HL-60 (cell line): ENCODE results near the gene FARS2.

Experiments
- DNase-seq, 2 experiments: peaks; one replicate each; pipeline ENCODE4 v3.0.0-alpha.2; 2010 to 2020; ENCODE audit warnings: low read depth in 1 of 2, low spot score in 1 of 2
- H3K27ac ChIP-seq: fragments of 250-450 bp; sonication (Bioruptor Pico); replicated peaks from 2 replicates; pipeline ENCODE4 v1.5.1; 2020; ENCODE audit warnings: mild to moderate bottlenecking, moderate library complexity
- H3K27me3 ChIP-seq: fragments of 250-450 bp; sonication (Bioruptor Pico); 2 replicates; pipeline ENCODE4 v1.5.1; 2021; ENCODE audit warnings: mild to moderate bottlenecking, moderate library complexity; ENCODE audit not compliant: insufficient read depth, poor library complexity, severe bottlenecking
- H3K4me3 ChIP-seq: replicated peaks from 2 replicates; pipeline ENCODE4 v1.5.1; 2011; ENCODE audit warnings: mild to moderate bottlenecking, control low read depth, low read length; ENCODE audit not compliant: insufficient read depth
- GABPA ChIP-seq: IDR thresholded peaks from 2 replicates; pipeline ENCODE4 v1.6.1; 2012; ENCODE audit warnings: low read depth
- POLR2AphosphoS5 ChIP-seq: IDR thresholded peaks from 2 replicates; pipeline ENCODE4 v1.6.1; 2012; ENCODE audit warnings: low read depth
- SPI1 ChIP-seq: IDR thresholded peaks from 2 replicates; pipeline ENCODE4 v1.6.1; 2012; ENCODE audit warnings: low read depth, mild to moderate bottlenecking, borderline replicate concordance
- TF ChIP-seq, protein P1 (sequence below): IDR thresholded peaks from one replicate; pipeline ENCODE4 v1.5.1; 2011; ENCODE audit warnings: low read length, control low read depth, inconsistent platforms; ENCODE audit not compliant: insufficient read depth
- TF ChIP-seq, protein P2 (sequence below): IDR thresholded peaks from 2 replicates; pipeline ENCODE4 v1.6.1; 2012; ENCODE audit warnings: low read depth; ENCODE audit not compliant: insufficient replicate concordance

The FARS2 gene

DNA sequence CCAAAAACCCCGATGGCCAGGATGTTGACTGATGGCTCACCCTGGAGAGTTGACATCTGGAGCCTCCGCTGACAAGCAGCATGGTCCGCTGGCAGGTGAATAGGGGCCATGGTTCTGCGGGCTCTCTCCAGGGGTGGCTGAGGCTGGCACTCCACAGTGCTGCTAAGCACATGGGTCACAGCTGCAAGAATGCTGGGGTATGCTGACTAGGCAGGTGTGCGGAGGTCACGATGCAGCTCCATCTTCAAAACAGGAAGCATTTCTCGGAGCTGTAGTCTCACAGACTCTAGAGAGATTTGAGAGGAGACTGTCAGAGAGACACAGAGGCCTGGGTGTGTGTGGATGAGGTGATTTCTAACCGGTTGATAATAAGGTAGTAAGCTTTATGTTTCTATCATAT is 403.9 kb downstream of the FARS2 start:
- Histone ChIP-seq H3K27ac (no peak overlapping the region), H3K4me3 (no peak overlapping the region), H3K27me3 (no peaks in the 10 kb centered on the region)
- TF ChIP-seq SPI1 (no peak), POLR2AphosphoS5 (no peak), GABPA (no peak)
- TF ChIP-seq, protein P1, sequence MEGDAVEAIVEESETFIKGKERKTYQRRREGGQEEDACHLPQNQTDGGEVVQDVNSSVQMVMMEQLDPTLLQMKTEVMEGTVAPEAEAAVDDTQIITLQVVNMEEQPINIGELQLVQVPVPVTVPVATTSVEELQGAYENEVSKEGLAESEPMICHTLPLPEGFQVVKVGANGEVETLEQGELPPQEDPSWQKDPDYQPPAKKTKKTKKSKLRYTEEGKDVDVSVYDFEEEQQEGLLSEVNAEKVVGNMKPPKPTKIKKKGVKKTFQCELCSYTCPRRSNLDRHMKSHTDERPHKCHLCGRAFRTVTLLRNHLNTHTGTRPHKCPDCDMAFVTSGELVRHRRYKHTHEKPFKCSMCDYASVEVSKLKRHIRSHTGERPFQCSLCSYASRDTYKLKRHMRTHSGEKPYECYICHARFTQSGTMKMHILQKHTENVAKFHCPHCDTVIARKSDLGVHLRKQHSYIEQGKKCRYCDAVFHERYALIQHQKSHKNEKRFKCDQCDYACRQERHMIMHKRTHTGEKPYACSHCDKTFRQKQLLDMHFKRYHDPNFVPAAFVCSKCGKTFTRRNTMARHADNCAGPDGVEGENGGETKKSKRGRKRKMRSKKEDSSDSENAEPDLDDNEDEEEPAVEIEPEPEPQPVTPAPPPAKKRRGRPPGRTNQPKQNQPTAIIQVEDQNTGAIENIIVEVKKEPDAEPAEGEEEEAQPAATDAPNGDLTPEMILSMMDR: no peak
- TF ChIP-seq, protein P2, sequence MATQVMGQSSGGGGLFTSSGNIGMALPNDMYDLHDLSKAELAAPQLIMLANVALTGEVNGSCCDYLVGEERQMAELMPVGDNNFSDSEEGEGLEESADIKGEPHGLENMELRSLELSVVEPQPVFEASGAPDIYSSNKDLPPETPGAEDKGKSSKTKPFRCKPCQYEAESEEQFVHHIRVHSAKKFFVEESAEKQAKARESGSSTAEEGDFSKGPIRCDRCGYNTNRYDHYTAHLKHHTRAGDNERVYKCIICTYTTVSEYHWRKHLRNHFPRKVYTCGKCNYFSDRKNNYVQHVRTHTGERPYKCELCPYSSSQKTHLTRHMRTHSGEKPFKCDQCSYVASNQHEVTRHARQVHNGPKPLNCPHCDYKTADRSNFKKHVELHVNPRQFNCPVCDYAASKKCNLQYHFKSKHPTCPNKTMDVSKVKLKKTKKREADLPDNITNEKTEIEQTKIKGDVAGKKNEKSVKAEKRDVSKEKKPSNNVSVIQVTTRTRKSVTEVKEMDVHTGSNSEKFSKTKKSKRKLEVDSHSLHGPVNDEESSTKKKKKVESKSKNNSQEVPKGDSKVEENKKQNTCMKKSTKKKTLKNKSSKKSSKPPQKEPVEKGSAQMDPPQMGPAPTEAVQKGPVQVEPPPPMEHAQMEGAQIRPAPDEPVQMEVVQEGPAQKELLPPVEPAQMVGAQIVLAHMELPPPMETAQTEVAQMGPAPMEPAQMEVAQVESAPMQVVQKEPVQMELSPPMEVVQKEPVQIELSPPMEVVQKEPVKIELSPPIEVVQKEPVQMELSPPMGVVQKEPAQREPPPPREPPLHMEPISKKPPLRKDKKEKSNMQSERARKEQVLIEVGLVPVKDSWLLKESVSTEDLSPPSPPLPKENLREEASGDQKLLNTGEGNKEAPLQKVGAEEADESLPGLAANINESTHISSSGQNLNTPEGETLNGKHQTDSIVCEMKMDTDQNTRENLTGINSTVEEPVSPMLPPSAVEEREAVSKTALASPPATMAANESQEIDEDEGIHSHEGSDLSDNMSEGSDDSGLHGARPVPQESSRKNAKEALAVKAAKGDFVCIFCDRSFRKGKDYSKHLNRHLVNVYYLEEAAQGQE: no peak
- no peak for DNase-seq

DNA sequence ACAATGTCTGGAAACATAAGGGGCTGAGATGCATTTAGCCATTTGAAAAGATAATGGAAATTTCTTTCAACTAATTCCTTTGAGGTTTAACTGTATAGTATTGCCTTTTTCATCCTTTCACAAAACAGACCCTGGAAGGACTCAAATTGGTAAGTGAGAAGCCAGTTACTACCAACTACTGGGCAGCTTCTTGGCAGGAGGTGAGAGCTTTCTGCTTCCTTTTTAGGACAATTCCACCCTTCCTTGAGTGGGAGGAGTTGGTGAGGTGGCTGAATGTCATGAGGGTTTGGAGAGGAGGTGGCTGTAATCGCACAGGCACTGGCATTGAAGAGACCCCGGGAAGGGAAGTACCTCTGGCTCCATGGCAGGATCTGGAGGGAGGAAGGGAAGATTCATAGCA is 404.4 kb downstream of the FARS2 start:
- no peak overlapping the region for H3K27ac ChIP-seq
- TF ChIP-seq, protein P2: no peak
- TF ChIP-seq, protein P1: no peak
- TF ChIP-seq POLR2AphosphoS5: no peak
- no peak for TF ChIP-seq GABPA
- TF ChIP-seq SPI1: no peak
- no peaks in the 10 kb centered on the region for H3K27me3 ChIP-seq

DNA sequence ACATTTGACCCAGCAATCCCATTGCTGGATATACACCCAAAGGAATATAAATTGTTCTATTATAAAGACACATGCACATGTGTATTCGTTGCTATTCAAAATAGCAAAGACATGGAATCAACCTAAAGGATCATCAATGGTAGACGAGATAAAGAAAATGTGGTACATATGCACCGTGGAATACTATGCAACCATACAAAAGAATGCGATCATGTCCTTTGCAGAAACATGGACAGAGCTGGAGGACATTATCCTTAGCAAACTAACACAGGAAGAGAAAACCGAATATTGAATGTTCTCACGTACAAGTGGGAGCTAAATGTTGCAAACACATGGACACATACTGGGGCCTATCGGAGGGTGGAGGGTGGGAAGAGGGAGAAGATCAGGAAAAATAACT is 405.4 kb downstream of the FARS2 start:
- Histone ChIP-seq H3K27me3 (no peaks in the 10 kb centered on the region), H3K4me3 (no peak overlapping the region), H3K27ac (no peak overlapping the region)
- DNase-seq: no peak
- TF ChIP-seq GABPA (no peak), POLR2AphosphoS5 (no peak), SPI1 (no peak)
- TF ChIP-seq, protein P1: no peak
- TF ChIP-seq, protein P2: no peak

More for the DNA sequence above, 404.4 kb downstream of the FARS2 start:
- no peak for DNase-seq
- no peak overlapping the region for H3K4me3 ChIP-seq
